HUES6 (cell line): ENCODE data around the gene MKI67.

ENCODE experiments used
- H3K27ac ChIP-seq: 2 replicates; pipeline ENCODE4 v1.7.0; 2013; ENCODE audit warnings: low read depth, mild to moderate bottlenecking, low read length, inconsistent platforms
- H3K27me3 ChIP-seq: 2 replicates; pipeline ENCODE4 v1.6.1; 2013; ENCODE audit warnings: low read length; ENCODE audit not compliant: control insufficient read depth, insufficient read depth
- H3K36me3 ChIP-seq: 2 replicates; pipeline ENCODE4 v1.6.1; 2013; ENCODE audit warnings: low read length; ENCODE audit not compliant: control insufficient read depth, insufficient read depth
- H3K4me1 ChIP-seq: 2 replicates; pipeline ENCODE4 v1.6.1; 2013; ENCODE audit warnings: low read length; ENCODE audit not compliant: control insufficient read depth, insufficient read depth
- H3K4me3 ChIP-seq: 2 replicates; pipeline ENCODE4 v1.5.1; 2013; ENCODE audit warnings: low read depth, low read length
- H3K9ac ChIP-seq: one replicate; pipeline ENCODE4 v1.6.1; 2013; ENCODE audit warnings: mild to moderate bottlenecking, low read length
- H3K9me3 ChIP-seq: 2 replicates; pipeline ENCODE4 v1.6.1; 2013; ENCODE audit warnings: low read depth, low read length; ENCODE audit not compliant: control insufficient read depth, insufficient read depth

The MKI67 gene

GRCh38 chr10:128047991-128048818 is 78.0 kb downstream of the MKI67 start:
- Histone ChIP-seq H3K27ac (no peak overlapping the region), H3K9ac (no peak overlapping the region), H3K4me1 (peaks cover 9% of the 10 kb centered on the region; the same call in 1 of the 2 replicates), H3K9me3 (no peaks in the 10 kb centered on the region), H3K4me3 (no peak overlapping the region), H3K27me3 (peaks cover 36% of the 10 kb centered on the region; the same call in 1 of the 2 replicates), H3K36me3 (no peaks in the 10 kb centered on the region)

GRCh38 chr10:128047351-128047750 is 78.9 kb downstream of the MKI67 start:
- Histone ChIP-seq H3K9ac (no peak overlapping the region), H3K4me1 (peaks cover 9% of the 10 kb centered on the region; the same call in 1 of the 2 replicates), H3K4me3 (no peak overlapping the region)

GRCh38 chr10:128046953-128047290 is 79.3 kb downstream of the MKI67 start:
- no peak overlapping the region for H3K27ac ChIP-seq
- H3K4me3 ChIP-seq = no peak overlapping the region
- H3K36me3 ChIP-seq = no peaks in the 10 kb centered on the region
- H3K9me3 ChIP-seq = no peaks in the 10 kb centered on the region
- H3K4me1 ChIP-seq = peaks cover 9% of the 10 kb centered on the region; the same call in 1 of the 2 replicates
- no peak overlapping the region for H3K9ac ChIP-seq
- peaks cover 49% of the 10 kb centered on the region; the same call in 1 of the 2 replicates for H3K27me3 ChIP-seq

More at GRCh38 chr10:128047351-128047750, 78.9 kb downstream of the MKI67 start:
- peaks cover 44% of the 10 kb centered on the region; the same call in 1 of the 2 replicates for H3K27me3 ChIP-seq
- no peaks in the 10 kb centered on the region for H3K9me3 ChIP-seq
- no peaks in the 10 kb centered on the region for H3K36me3 ChIP-seq
- H3K27ac ChIP-seq = no peak overlapping the region
